HG03439 (cell line): Measurements from ENCODE around the gene ACSL3.

ENCODE experiments used
- ATAC-seq: cut with Tn5 transposase; IDR thresholded peaks from one replicate; pipeline ENCODE4 v1.9.1; 2021; ENCODE audit warnings: mild to moderate bottlenecking, moderate library complexity; ENCODE audit not compliant: unreplicated experiment

Gene ACSL3

GRCh38 chr2:222939208-222939856 is 78.5 kb downstream of the ACSL3 start:
- ATAC-seq: no peak

GRCh38 chr2:222939979-222940378 is 79.1 kb downstream of the ACSL3 start:
- ATAC-seq: no peak

- ATAC-seq: no peak
These were observed 80.7 kb downstream of the ACSL3 start for GRCh38 chr2:222941510-222942032.

DNA sequence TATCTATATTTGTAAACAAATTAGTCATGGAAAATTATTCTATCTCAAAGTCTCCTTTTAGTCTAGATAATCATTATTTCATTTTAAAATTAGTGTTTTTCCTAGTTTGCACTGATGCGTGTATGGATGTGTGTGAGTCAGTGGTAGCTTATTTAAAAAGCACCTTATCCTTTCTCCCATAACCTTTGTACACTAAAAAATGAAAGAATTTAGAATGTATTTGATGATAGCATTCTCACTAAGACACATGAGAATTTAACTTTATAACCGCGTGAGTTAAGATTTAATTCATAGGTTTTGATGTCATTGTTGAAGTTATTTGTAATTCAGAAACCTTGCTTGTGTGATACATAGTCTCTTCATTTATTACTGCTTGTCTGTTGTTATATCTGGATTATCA is 81.7 kb downstream of the ACSL3 start:
- no peak for ATAC-seq

DNA sequence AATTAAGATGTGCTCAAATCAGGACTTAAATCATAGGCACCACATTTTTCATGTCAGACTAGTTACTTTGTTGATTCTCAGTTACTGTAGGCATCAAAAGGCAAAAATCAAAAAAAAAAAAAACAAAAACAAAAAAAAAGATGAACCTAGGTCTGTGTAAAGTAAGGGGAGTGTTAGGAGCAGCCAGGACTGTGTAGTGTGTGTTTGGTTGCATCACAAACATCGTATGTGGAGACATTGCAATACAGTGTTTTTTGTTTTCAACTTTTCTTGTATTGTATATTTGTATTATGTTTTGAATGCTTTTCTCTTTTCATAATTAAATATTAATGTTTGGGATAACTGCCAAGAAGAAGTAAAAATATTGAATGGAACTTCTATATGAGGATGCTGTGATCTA is 82.1 kb downstream of the ACSL3 start:
- no peak for ATAC-seq

DNA sequence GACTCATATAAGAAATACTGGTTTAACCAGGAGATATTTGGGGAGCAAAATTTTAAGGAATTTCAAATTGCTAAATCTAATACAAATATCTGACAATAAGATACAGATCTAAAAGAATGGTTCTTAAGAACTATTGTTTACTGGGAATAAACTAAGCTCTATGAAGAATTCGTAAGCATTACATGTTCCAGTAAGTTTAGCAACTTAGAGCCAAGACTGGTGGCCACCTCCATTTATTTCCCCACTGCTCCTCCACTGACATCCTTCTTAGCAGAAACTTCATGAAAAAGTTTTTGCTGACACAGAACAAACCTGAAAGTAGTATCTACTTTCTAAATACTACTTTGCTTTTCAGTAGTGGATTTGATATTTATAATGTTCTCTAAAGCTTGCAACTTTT is 83.0 kb downstream of the ACSL3 start:
- peak; percentile 77 for ATAC-seq

DNA sequence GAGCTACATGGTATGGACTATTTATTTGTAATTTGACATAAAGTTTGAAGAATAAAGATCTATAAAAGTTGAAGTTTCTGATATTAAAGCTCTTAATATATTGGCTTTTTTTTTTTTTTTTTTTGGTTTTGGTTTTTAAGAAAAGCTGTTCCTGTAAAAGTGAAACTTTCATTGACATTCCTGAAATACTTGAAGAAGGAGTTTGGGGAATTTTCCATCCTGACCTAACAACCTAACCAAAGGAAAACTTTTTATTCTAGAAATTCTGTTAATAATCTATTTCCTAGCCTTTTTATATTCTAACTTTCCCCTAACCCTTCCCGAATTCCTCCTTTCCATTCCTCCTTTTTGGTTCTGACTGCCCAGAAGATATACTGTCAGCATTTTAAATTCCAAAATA is 83.7 kb downstream of the ACSL3 start:
- no peak for ATAC-seq

DNA sequence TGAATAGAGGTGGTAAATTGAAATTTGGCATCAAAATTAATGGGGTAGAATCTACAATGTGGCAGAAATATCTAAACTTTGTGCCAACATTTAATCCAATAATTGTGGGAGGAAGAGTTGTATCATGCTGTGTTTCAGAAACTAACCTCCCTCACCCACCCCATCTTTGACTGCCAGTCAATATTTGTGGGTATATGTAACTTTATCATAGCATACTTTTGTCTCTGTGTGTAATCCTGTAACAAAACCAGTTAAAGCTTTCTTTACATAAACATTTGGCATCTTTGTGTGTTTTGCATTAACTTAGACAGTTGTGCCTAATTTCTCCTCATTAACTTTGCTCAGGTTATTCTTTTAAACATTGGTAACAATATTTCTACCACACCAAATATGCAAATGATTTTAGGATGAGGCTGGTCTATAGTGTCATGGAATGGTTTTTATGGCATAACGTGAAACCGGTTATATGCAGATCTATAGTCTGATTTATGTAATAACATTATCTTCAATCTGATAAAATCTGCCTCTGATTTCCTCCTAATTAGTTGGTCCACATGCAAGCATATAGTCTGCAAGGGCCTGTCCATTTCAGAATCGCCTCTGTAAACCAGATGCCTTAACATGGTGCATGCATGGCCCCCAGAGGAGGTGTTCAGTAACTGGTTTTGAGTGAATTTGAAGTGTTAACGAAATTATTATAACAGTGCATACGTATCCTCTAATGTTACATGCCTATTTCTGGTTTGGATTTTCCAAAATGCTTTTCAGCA is 84.3 kb downstream of the ACSL3 start:
- no peak for ATAC-seq

DNA sequence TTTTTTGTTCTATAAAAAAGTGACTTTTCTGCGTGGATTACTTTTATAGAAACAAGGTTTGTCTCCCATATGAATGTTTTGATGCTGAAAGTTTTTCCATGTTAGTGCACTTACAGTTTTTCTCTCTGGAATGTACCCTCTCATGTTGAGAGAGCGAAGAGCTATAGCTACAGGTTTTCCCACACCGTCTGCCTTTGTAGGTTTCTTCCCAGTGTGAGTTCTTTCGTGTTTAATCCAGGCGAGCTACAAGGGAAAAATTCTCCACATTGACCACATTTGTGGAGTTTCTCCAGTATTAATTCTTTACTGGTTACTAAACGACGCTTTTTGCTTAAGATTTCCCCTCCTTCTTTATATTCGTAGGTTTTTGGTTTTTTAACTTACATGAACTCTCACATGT is 85.1 kb downstream of the ACSL3 start:
- no peak for ATAC-seq

DNA sequence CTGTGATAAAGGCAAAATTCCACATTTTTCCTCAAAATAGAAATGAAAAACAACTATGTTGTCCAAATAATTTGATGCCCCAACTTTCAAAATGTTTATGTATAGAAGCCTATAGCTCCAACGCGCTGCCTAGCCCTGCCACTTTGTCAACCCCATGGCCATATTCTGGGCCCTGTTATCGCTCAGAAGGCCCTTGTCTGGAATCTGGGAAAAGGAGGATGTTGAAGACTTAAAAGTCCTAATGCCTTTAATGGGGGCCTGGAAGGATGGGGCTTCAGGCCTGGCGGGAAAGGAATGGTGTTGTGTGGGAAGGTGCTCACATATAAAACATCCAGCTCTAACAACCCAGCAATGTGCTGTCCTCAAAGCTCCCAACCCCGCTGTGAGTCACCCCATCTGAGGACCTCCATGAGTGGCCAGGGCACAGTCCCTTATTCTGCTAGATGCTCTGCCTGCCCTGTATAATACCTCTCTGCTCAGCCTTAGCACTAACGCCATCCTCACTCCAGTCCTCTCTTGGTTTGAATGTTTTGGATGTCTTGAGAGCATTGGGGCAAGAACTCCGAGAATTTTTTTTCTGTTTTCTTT is 86.0 kb downstream of the ACSL3 start:
- ATAC-seq: no peak

- ATAC-seq: no peak
These were observed 88.2 kb downstream of the ACSL3 start for GRCh38 chr2:222949073-222949472.

DNA sequence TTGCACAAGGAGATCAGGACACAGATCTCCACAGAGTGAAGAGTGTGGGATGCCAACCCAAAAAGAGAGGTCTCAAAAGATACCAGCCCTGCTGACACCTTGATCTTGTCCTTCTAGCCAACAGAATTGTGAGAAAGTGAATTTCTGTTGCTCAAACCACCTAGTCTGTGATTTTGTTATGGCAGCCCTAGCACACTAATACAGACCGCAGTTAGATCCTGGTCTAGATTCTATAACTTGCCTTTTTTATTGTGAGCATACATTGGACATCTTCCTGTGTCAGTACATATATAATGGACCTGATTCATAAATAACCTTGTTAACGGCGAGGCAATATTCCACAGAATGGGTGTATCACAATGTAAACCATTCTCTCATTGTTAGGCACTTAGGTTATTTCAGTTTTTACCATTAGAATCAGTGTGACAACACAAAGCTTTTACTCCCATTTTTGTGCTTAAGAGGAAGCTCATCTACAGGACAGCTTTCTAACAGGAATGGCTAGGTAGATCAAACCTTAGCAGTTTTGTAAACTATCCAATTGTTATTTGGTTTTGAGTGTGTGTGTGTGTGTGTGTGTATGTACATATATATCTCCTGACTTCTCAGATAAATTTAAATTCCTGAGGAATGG is 89.0 kb downstream of the ACSL3 start:
- no peak for ATAC-seq

- no peak for ATAC-seq
These were observed 89.9 kb downstream of the ACSL3 start for GRCh38 chr2:222950638-222951285.

GRCh38 chr2:222952204-222952603 is 91.4 kb downstream of the ACSL3 start:
- no peak for ATAC-seq

- ATAC-seq: no peak
These were observed 94.2 kb downstream of the ACSL3 start for GRCh38 chr2:222955008-222955407.

DNA sequence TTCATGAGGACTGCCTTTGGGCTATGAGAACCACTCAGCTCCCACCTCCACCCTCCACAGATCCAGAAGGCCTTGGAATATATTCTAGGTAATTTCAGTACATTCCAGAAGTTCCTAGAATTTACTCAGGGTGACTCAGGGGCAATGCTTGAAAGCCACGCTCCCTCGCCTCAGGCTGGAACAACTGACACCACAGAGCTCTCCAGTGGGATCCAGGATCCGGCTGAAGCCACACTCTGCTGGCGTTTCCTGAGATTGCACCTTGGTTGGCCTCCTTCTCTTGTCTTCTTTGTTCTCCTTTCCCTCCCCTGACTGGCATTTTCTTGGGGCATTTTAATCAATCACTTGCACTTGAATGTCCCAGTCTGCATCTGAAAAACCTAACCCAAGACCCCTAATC is 98.5 kb downstream of the ACSL3 start:
- no peak for ATAC-seq

GRCh38 chr2:222960126-222960525 is 99.3 kb downstream of the ACSL3 start:
- peak; percentile 82 for ATAC-seq

GRCh38 chr2:222963641-222964040 is 102.8 kb downstream of the ACSL3 start:
- ATAC-seq: no peak

DNA sequence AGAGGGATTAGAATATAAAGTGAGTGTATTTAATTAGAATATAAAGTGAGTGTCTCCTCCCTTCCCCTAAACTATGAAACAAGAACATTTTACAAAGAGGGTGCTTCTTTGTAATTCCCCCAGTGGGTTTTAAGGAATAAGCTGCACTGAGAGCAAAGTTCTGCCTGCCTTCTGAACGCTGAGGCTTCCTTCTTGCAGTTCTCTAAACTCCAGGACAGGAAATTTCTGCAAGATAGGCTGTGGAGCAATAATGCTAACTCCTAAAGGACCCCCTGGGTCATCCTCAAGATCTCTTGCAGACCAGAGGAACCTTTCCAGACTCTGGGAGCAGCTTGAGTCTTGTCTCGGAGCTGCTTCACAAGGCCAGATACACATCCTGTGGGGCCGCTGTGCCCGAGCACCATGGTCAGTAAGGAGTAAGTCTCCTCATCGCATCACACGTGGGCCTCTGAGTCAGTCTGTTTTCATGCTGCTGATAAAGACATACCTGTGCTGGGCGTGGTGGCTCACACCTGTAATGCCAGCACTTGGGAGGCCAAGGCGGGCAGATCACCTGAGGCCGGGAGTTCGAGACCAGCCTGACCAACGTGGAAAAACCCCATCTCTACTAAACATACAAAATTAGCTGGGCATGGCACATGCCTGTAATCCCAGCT is 103.7 kb downstream of the ACSL3 start:
- ATAC-seq: no peak

- ATAC-seq: no peak
These were observed 104.7 kb downstream of the ACSL3 start for GRCh38 chr2:222965555-222965954.
